ENCODE results near the gene ORAI2.
"Not testable (repeated sequence)": the region's sequence is repeated elsewhere in the genome, so short reads cannot be mapped to it uniquely, and the experiment has no call there.

ORAI2 gene

DNA sequence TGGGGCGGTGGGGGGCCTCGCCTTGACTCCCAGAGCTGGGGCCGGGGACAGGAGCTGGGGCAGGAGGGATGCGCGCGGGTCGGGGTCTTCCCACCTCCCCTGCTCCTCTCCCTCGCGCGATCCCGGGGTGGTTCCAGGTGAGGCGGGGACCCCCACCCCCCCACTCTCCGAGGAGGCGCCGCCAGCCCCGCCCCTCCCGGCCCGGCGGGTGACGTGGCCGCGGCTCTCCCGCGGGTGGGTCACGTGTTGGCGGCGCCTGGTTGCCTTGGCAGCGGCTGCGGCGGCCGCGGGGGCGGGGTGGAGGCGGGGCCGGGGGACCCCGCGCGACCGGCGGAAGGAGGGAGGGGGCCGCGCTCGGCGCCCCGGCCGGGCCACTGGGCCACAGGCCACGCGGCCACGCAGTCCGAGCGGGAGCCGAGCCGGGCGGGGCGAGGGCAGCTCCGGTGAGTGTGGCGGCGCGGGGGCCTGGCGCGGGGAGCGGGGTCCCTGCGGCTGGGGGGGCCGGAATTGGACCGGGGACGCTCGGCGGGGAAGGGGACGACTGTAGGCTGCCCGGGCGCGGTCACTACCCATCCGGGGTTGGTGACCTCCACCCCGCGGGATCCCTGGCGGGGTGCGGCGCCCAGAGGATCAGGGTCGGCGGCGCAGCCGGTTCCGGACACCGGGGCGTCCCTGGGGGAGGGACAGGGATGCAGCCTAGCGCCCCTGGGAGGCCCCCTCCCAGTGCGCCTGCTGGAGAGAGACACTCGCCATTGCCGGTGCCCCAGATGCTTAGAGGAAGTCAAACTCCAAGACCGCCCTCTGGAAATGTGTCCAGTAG is at the start of gene ORAI2:
TSS of gene ORAI2 (plus strand) at position 357 of the 820 bp plus-strand sequence. CDS start 5,382 bp downstream, outside the sequence.
- peak; percentile 86 for DNase-seq

DNA sequence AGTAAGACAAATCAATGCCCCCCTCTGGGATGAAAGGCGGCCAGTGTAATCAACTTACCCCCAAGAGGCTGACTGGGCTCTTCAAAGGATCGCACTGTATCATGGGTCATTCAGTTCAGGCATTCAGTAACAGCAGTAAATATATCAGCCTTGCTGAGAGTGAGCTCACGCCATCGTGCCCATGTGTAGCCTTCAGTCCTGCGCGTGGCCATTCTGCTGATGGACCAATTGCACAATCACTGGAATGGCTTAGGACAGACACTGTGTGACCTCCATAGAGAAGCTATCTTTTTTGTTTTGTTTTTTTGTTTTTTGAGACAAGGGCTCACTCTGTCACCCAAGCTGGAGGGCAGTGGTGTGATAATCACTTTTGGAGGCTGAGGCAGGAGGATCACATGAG is 46.3 kb upstream of the ORAI2 start:
- no peak for DNase-seq

DNA sequence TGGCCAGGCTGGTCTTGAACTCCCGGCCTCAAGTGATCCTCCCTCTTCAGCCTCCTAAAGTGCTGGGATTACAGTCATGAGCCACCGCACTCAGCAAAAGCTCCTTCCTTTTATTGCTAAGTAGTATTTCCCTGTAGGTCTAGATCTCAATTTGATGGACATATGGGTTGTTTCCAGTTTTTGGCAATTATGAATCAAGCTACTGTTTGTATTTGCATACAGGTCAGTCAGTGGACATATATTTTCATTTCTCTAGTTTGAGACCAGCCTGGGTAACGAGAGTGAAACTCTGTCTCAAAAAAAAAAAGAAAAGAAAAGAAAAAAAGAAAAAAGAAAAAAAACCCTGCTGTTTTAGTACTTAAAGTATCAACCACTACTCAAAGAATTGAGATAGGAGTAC is 43.6 kb upstream of the ORAI2 start:
- no peak for DNase-seq

DNA sequence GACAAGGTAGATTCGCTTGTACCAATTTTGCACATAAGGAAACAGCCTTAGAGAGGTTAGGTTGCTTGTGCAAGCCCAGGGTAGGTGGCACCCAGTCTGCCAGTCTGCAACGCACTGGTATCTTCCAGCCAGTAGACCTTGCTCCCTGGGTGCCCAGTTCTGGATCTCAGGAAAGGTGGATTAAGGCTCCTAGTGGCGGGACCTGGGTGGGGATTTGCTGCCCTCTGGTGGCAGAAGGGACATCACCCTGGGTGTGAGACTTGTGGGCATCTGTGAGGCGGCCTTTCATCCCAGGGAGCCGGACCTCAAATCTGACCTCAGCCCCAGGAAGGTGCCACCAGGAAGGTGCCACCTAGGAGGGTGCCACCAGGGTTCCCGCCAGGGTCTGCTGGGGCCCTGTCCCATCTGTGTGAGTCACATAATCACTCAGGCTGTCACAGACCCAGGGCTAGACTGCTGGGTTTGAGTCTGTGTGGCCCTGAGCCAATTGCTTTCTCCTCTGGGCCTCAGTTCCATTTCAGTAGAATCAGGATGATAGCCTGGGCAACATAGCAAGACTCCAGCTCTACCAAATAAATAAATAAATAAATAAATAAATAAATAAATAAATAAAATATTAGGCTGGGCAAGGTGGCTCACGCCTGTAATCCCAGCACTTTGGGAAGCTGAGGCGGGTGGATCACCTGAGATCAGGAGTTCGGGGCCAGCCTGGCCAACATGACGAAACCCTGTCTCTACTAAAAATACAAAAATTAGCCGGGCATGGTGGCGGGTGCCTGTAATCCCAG is 42.5 kb upstream of the ORAI2 start:
- peak; percentile 70 for DNase-seq

DNA sequence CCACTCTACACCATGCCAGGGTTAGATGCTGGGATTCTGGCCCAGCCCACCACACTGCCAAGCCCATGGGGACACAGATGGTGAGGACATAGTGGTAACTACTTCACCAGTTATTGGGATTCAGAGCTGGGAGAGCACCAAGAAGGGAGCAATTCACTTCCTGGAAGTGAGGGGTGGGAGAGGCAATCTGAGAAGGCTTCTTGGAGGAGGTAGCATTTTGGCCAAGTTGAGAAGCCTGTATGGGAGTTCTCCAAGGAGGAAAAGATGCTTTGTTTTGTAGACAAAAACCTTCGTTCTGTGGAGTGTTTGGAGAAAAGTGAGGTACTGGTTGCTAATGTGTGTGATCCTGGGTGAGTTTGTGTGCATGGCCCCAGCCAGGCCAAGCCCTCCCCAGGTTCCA is 41.0 kb upstream of the ORAI2 start:
- DNase-seq = no peak

DNA sequence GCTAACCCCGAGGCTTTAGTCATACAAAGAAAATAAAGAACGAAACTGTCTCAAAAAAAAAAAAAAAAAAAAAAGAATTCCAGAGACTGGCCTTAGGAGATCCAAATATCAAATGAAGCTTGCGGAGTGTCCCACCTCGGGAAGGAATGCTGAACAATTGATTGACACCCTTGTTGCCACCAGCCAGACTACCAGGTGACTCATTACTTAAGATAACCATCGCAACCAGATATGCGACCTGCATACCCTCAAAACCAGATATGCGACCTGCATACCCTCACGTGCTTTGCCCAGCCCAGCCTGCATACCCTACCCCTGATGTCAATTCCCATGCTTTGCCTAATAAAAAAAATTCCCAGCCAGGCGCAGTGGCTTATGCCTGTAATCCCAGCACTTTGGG is 39.9 kb upstream of the ORAI2 start:
- DNase-seq = no peak

DNA sequence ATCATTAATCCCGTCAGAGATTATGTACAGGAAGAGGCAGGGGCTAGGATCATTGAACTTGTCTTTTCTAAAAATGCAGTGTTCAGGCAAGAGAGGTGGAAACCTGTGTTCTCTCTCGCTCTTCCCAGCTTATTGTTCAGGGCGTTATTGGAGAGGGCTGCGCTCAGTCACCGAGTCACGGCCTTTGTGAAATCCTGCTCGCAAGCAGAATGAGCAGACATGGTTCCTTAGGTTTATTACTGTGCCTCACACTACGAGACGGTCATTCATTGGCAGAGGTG is 37.8 kb upstream of the ORAI2 start:
- DNase-seq = no peak

DNA sequence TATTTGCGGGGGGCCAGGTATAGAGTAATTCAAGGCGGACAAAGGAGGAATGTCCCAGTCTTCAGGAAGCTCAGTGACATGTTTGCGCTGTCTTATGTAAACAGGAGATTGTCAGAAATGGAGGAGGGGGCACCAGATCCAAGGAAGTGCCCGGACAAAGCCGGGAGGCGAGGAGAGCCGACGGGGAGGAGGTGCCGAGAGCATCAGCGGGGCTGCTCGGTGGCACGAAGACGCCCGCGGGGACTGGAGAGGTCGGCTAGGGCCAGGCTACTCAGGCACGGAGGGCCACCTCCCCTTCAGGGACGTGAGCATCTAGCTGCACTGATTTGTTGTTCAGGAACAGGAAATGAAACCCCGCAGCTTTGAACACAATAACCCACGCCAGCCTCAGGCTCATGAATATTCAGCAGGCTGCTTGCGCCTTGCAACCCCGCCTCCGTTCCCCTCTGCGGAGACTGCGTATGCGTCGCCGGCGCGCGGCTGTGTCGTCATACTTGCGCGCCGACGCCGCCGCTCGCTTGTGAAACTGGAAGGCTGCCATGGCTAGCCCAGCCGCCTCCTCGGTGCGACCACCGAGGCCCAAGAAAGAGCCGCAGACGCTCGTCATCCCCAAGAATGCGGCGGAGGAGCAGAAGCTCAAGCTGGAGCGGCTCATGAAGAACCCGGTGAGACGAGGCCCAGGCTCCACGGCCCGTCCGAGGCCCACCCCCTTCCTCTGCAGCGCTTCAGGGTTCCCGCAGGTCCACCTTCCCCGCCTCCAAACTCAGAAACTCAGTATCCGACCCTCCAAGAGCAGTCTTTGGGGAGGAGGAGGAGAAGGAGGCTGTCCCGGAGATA is 37.3 kb upstream of the ORAI2 start, which contains the start of gene PRKRIP1:
TSS of gene PRKRIP1 (plus strand) at position 491 of the 837 bp plus-strand sequence. CDS start at position 540, 49 bp downstream.
- DNase-seq = peak; percentile 88

DNA sequence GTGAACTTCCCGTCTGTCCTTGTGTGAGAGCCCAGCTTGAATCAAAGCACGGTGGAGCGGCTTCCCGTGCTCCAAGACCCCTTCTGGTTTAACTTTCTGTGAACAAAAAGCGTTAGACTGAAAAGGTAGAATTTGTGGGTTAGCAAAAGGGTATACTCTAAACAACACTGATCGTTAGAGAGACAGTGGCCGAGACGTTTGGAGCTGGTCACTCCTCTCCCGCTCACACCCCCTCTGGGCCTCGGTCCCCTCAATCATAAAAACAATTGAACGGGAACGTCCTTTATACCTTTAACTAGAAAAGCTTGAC is 36.7 kb upstream of the ORAI2 start:
- no peak for DNase-seq

DNA sequence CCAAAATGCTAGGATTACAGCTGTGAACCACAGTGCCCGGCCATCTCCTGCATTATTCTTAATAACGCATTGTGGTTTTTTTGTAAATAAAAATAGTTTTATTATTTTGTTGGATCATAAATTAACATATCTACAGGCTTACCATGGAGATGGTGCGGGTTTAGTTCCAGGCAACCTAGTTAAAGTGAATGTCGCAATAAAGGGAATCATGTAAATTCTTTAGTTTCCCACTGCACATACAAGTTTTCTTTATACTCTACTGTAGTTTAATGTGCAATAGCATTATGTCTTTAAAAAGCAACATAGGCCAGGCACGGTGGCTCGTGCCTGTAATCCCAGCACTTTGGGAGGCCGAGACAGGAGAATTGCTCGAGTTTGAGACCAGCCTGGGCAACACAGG is 34.8 kb upstream of the ORAI2 start:
- no peak for DNase-seq

DNA sequence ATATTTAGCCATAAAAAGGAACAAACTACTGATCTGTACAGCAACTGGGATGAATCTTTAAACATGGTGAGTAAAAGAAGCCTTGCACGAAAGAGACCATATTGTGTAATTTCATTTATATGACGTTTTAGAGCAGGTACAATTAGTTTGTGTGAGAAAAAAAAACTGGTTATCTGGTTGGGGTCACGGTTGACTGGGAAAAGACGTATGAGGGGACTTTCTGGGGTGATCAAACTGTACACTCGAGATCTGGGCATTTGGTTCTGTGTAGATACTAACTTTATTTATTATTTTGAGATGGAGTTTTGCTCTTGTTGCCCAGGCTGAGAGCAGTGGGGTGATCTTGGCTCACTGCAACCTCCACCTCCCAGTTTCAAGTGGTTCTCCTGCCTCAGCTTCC is 33.0 kb upstream of the ORAI2 start:
- DNase-seq = no peak

DNA sequence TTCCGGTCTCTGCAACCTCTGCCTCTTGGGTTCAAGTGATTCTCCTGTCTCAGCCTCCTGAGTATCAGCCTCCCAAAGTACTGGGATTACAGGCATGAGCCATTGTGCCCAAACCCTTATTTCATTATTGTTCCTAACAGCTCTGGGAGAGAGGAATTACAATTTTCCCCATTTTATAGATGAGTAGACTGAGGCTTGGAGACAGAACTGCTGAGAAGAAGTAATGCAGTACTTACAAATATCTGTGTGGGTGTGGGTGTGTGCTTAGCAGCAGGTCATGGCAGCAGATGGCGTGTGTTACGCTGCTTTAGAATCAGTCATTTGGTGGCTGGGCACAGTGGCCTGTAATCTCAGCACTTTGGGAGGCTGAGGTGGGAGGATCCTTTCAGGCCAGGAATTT is 29.8 kb upstream of the ORAI2 start:
- no peak for DNase-seq

DNA sequence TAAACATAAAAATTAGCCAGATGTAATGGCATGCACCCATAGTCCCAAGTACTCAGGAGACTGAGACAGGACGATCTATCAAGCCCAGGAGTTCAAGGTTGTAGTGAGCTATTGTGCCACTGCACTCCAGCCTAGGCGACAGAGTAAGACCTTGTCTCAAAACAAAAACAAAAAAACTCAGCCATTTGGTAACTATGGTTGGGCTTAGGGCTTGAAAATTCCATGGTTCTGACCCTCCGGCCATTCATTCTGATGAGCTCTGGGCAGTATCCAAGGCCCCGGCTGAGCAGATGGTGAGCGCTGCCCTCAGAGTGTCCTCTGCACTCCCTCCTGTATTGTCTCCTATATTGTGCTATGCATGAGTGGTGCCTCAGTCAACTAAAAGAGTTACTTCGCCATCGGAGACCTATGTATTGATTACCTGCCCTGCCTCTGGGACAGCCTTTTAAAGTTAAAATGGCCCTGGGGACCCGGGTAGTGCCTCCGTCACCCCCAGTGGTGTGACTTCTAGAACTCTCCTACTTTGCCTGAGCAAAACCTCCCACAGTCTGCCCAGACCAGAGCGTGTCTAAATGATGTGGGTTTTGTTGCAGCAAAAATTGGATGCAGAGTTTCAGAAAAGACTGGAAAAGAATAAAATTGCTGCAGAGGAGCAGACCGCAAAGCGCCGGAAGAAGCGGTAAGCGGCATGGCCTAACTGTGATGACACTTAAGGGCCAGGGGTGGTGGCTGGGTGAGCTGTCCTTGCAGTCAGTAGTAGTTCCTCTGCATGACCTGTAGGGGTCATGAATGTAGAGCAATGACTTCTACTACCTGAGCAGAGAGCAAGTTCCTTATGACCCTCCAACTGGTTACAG is 29.1 kb upstream of the ORAI2 start:
- peak; percentile 46 for DNase-seq

DNA sequence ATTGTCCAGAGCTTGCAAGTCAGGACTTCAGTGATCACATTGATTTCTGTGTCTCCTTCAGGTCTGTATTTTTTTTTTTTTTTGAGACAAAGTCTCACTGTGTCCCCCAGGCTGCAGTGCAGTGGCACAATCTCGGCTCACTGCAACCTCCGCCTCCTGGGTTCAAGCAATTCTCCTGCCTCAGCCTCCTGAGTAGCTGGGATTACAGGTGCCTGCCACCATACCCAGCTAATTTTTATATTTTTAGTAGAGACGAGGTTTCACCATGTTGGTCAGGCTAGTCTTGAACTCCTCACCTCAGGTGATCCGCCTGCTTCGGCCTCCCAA is 28.6 kb upstream of the ORAI2 start:
- DNase-seq = not testable (repeated sequence)

DNA sequence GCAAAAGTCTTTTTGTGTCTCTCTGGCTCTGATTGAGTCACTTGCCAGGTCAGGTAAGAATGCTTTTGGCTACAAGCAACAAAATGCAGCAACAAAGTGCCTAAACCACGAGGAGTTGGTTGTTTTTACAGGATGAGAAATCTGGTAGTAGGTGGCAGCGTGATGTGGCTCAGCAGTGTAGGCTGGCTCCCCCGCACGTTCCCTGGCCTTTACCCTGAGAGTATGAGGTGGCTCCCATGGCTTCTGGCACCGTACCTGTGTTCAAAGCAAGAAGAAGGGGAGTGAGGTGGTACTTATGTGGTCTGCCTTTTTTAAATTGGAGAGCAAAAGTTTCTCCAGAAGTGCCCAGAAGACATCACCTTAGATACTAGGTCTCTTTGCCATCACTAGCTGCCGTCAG is 25.5 kb upstream of the ORAI2 start:
- no peak for DNase-seq

DNA sequence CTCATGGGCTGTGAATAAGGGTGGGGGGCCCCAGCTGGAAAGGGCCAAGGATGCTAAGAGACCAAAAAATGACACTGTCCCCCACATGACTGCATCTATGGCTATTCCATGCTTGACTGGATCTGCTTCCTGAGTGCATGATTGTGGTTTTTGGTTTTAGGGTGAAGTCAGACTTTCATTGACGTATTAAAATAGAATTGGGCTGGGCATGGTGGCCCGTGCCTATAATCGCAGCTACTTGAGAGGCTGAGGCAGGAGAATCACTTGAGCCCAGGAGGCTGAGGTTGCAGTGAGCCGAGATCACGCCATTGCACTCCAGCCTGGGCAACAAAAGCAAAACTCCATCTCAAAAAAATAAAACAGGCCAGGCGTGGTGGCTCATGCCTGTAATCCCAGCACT is 24.8 kb upstream of the ORAI2 start:
- not testable (repeated sequence) for DNase-seq

DNA sequence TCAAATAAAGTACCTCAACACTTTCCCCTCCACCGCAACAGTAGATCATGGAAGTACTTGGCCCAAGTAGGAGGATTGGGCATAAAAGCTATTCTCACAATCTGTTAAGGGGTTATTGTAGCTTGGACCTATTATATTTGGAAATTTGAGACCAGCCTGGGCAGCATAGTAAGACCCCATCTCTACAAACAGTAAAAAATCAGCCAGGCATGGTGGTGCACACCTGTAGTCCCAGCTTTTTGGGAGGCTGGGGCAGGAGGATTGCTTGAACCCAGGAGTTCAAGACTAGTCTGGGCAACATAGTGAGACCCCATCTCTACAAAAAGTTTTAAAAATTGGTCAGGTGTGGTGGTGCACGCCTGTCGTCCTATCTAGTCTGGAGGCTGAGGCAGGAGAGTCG is 24.0 kb upstream of the ORAI2 start:
- no peak for DNase-seq

DNA sequence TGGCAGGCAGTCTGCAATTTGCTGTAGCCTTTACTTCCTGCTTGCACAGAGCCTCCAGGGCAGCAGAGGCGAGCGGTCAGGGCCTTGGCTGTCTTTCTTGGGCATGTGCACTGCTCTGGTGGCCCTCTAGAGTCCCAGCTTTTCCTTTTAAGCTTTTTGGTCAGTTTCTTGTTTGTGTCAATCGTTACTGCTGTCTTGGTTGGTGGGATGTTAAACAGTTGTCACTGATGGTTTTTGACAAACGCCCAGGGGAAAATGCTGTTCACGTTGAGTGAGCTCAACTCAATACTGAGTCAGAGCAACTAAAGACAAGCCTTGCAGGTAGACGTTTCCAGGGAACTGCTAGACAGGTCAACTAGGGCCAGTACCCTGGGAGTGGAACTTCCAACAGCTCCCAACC is 23.3 kb upstream of the ORAI2 start:
- DNase-seq = no peak

DNA sequence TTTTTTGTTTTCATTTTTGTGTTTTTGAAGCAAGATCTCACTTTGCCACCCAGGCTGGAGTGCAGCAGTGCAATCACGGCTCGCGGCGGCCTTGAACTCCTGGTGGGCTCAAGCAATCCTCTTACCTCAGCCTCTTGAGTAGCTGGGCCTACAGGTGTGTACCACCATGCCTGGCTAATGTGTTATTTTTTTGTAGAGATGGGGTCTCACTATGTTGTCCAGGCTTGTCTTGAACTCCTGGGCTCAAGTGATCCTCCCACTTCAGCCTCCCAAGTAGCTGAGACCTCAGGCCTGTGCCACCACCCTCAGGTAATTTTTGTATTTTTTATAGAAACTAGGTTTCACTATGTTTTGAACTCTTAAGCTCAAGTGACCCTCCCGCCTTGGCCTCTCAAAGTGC is 22.5 kb upstream of the ORAI2 start:
- no peak for DNase-seq

DNA sequence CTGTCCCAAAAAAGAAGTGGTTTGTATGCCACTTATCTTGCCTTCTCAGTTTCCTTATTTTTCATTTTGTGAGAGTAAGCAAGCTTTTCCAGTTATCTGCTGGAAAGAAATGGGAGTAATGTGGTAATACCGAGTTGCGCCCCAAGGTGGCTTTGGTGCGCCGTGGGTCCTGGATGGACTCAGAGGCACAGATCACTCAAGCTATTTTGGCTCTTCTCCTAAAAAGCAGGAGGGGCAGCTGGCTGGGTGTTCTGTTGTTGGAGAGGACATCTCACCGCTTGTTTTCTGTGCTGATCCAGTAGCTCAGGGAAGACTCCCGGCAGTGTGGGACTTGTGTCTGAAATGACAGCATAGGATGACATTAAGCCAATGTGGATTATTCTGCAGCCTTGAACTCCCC is 20.8 kb upstream of the ORAI2 start:
- peak; percentile 43 for DNase-seq

DNA sequence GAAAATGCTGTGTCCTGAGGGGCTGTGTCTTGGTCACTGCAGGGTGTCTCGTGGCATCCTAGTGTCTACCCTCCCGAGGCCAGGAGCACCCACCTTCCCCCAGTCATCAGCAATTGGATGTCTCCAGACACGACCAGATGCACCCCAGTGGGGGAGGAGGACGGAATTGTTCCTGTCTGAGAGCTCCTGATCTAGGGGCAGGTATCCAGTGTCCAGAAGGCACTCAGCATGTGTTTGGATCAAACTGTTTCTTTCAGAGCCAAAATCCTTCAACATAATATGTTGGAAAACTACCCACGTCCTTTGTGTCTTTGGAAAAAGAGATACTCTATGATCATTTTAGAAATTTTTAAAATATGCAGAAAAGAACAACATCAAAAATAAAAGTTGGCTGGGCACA is 20.3 kb upstream of the ORAI2 start:
- no peak for DNase-seq

DNA sequence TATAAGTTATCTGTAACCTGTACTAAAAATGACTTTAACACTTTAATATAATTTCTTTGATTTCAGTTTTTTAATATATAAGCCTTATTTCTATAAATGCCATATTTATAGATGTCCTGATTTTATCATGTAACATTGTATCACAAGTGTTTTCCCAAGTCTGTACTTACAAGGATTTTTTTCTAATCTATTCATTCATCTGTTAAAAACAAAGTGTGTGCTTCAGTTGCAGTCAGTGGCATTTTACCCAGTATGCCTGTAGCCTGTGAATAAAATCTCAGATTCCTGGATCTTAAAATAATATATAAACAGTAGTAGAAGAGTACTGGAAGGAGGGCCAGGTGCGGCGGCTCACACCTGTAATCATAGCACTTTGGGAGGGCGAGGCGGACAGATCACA is 19.8 kb upstream of the ORAI2 start:
- no peak for DNase-seq

DNA sequence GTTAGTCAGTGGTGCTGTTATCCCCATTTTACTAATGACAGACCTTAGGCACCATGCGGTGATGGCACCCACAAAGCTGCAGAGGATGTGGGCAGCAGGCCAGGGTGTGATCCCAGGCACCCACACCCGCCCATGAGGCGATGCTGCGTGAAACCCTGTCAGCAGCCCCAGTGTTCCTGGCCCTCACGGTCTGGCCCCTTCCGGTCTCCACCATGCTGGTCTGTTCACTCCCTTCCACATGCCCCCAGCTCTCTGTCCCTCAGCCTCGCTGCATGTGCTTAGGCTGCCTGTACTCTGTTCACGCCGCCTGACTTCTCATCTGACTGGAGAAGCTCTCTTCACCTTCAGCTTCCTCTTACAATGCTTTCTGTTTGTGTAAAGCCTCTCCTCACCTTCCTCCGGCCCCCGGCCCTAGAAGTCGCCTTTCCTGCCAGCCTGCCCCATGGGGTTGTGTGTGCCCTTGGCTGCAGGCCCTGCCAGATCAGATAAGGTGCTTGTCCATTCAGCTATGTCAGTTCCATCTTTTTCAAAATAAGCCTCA is 17.6 kb upstream of the ORAI2 start:
- DNase-seq = peak; percentile 63
